Peyer's patch (tissue), 4 donors: ENCODE results near the gene PDK4.

Experiments used
- POLR2A ChIP-seq, 2 donors: fragments of 450-650 bp; IDR thresholded peaks; one replicate each; pipeline ENCODE4 v1.5.1; 2017; ENCODE audit warnings: antibody characterized with exemption in 2 of 2, mild to moderate bottlenecking in 2 of 2, moderate library complexity in 2 of 2
- TF ChIP-seq, protein P1 (sequence below), 6 experiments: fragments of 450-650 bp in 4 of 6; fragments of 200-600 bp in 2 of 6; sonication (generic) in 1 of 6; IDR thresholded peaks; one replicate each; pipeline ENCODE4 v1.5.1; 2017 to 2019; ENCODE audit warnings: antibody characterized with exemption in 6 of 6, mild to moderate bottlenecking in 3 of 6, moderate library complexity in 1 of 6

DNA sequence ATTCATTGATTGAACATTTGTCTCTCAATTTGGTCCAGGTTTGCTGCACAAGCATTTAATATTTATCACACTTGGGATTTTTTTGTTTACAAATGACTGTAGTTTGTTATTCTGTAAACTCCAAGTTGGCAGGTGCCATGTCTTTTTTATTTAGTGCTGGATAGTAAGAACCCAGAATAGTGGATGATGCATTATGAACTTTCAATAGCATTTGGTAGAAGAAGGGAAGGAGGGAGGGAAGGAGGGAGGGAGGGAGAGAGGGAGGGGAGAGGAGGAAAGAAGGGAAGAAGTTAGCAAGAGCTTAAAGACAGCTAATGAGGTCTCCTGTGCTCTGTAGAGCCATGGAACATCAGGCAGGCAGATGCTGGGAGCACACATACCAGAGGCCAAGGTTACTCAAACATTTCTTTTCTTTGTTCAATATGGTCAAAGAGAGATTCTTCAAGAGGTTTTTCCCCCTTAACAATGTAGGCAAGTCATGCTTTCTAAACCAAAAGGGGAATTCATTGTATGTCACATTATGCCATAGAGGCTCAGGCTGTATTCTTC is 25.8 kb upstream of the PDK4 start:
- TF ChIP-seq, protein P1, sequence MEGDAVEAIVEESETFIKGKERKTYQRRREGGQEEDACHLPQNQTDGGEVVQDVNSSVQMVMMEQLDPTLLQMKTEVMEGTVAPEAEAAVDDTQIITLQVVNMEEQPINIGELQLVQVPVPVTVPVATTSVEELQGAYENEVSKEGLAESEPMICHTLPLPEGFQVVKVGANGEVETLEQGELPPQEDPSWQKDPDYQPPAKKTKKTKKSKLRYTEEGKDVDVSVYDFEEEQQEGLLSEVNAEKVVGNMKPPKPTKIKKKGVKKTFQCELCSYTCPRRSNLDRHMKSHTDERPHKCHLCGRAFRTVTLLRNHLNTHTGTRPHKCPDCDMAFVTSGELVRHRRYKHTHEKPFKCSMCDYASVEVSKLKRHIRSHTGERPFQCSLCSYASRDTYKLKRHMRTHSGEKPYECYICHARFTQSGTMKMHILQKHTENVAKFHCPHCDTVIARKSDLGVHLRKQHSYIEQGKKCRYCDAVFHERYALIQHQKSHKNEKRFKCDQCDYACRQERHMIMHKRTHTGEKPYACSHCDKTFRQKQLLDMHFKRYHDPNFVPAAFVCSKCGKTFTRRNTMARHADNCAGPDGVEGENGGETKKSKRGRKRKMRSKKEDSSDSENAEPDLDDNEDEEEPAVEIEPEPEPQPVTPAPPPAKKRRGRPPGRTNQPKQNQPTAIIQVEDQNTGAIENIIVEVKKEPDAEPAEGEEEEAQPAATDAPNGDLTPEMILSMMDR (IDR thresholded peaks at IDR 0.05): no peak
- TF ChIP-seq POLR2A (IDR thresholded peaks at IDR 0.05): no peak
